GM12892 (cell line): Measurements from ENCODE around the gene DOCK1.

Experiments
- POLR2A ChIP-seq: IDR thresholded peaks from 2 replicates; pipeline ENCODE4 v1.6.1; 2011; ENCODE audit warnings: low read depth, low read length, control low read depth
- TAF1 ChIP-seq: IDR thresholded peaks from 2 replicates; pipeline ENCODE4 v1.6.1; 2011; ENCODE audit warnings: low read depth, mild to moderate bottlenecking, control low read depth, low read length, borderline replicate concordance

GRCh38 chr10:126921162-126921561 is 15.9 kb downstream of the DOCK1 start:
- TF ChIP-seq POLR2A (no peak), TAF1 (no peak)
